GM23248 (cell line): ENCODE measurements around the gene RPL7L1.

Experiments
- EZH2 ChIP-seq: fragments of 200-600 bp; sonication (generic); IDR thresholded peaks from 2 replicates; pipeline ENCODE4 v1.6.1; 2018; ENCODE audit warnings: antibody characterized with exemption, mild to moderate bottlenecking; ENCODE audit not compliant: insufficient read depth, poor library complexity, severe bottlenecking
- EZH2phosphoT487 ChIP-seq: fragments of 200-600 bp; sonication (generic); IDR thresholded peaks from 2 replicates; pipeline ENCODE4 v1.6.1; 2018; ENCODE audit warnings: antibody characterized with exemption, moderate library complexity, mild to moderate bottlenecking, low read depth; ENCODE audit not compliant: insufficient read depth

DNA sequence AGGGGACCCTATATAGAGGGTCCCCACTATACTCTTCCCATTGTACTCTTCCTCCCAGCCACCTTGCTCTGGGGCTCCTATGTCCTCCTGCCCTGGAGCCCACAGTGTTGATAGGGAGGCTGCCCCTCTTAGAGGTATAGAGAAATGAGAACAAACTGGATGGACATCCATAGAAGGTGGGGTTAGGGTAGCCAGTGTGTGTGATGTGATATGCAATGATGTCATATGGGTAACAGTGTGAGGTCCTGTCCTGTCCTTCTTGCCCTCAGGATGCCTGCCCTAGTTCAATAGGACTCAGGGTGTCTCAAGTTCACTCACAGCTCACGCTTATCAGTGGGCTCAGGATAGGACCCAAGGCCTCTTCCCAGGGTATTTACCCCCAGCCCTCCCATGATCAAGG, 36.9 kb downstream of the RPL7L1 start:
- TF ChIP-seq EZH2phosphoT487 (no peak), EZH2 (no peak)
